CD14-positive monocyte (primary cell): ENCODE data around the gene AKAP8L. TPM values are rescaled to one million over a fixed set of nuclear protein-coding genes. Genes with fewer than 3 reads are reported as not detected.

ENCODE experiments used
- DNase-seq, 3 donors: peaks; one replicate each; pipeline ENCODE4 v3.0.0-alpha.2; 2011 to 2022
- H2AFZ ChIP-seq: 2 replicates; pipeline ENCODE4 v1.6.0; 2012; ENCODE audit warnings: mild to moderate bottlenecking, low read depth, low read length, inconsistent platforms; ENCODE audit not compliant: insufficient read depth, poor library complexity, severe bottlenecking
- H3K27ac ChIP-seq, 2 donors: 1 replicate in 1 of 2; 2 replicates in 1 of 2; pipeline ENCODE4 v1.5.1; 2012 to 2013; ENCODE audit warnings: low read length in 2 of 2, control low read depth in 1 of 2, inconsistent platforms in 1 of 2, low read depth in 1 of 2, mild to moderate bottlenecking in 1 of 2
- H3K27me3 ChIP-seq, 2 donors: one replicate each; pipeline versions ENCODE4 v1.6.0 to v1.6.1; 2011 to 2013; ENCODE audit warnings: low read length in 2 of 2; ENCODE audit not compliant: control insufficient read depth in 2 of 2, insufficient read depth in 2 of 2
- H3K36me3 ChIP-seq, 2 donors: replicated peaks in 1 of 2; 1 replicate in 1 of 2; 2 replicates in 1 of 2; pipeline versions ENCODE4 v1.5.1 to v1.6.1; 2012 to 2013; ENCODE audit warnings: low read length in 2 of 2, control low read depth in 1 of 2, inconsistent platforms in 1 of 2, mild to moderate bottlenecking in 1 of 2; ENCODE audit not compliant: insufficient read depth in 2 of 2, control insufficient read depth in 1 of 2
- H3K4me1 ChIP-seq, 2 donors: 1 replicate in 1 of 2; 2 replicates in 1 of 2; pipeline versions ENCODE4 v1.5.1 to v1.6.1; 2012 to 2013; ENCODE audit warnings: low read length in 2 of 2, control low read depth in 1 of 2, inconsistent platforms in 1 of 2, mild to moderate bottlenecking in 1 of 2, moderate library complexity in 1 of 2; ENCODE audit not compliant: insufficient read depth in 2 of 2, control insufficient read depth in 1 of 2
- H3K4me2 ChIP-seq: replicated peaks from 2 replicates; pipeline ENCODE3; 2012; ENCODE audit warnings: low read length, moderate library complexity, mild to moderate bottlenecking; ENCODE audit not compliant: poor library complexity, severe bottlenecking; ENCODE audit errors: extremely low read depth
- H3K4me3 ChIP-seq, 3 experiments: fragments of 200-600 bp in 1 of 3; sonication (generic) in 1 of 3; replicated peaks in 1 of 3; 1 replicate in 2 of 3; 2 replicates in 1 of 3; pipeline ENCODE4 v1.5.1; 2011 to 2013; ENCODE audit warnings: low read length in 3 of 3, mild to moderate bottlenecking in 3 of 3, control low read depth in 2 of 3, low read depth in 2 of 3, inconsistent platforms in 1 of 3, moderate library complexity in 1 of 3
- H3K79me2 ChIP-seq: 2 replicates; pipeline ENCODE4 v1.6.0; 2012; ENCODE audit warnings: mild to moderate bottlenecking, control low read depth, inconsistent platforms, low read length, moderate library complexity; ENCODE audit not compliant: insufficient read depth
- H3K9ac ChIP-seq: 2 replicates; pipeline ENCODE4 v1.6.0; 2017; ENCODE audit warnings: low read length, mild to moderate bottlenecking; ENCODE audit not compliant: insufficient read depth, poor library complexity, severe bottlenecking
- H3K9me3 ChIP-seq, 2 donors: replicated peaks in 1 of 2; 1 replicate in 1 of 2; 2 replicates in 1 of 2; pipeline versions ENCODE4 v1.5.1 to v1.6.1; 2012 to 2013; ENCODE audit warnings: low read length in 2 of 2, control low read depth in 1 of 2; ENCODE audit not compliant: control insufficient read depth in 1 of 2, insufficient read depth in 1 of 2
- H4K20me1 ChIP-seq: 2 replicates; pipeline ENCODE4 v1.6.0; 2012; ENCODE audit warnings: mild to moderate bottlenecking, low read length, control low read depth, moderate library complexity; ENCODE audit not compliant: insufficient read depth
- H3K27ac Mint-ChIP-seq, 7 donors: one replicate each; pipeline ENCODE4 v1.8.0; 2020; ENCODE audit warnings: mild to moderate bottlenecking in 7 of 7, mixed read lengths in 7 of 7, moderate library complexity in 6 of 7, inconsistent platforms in 2 of 7
- H3K27me3 Mint-ChIP-seq, 3 donors: one replicate each; pipeline ENCODE4 v1.8.0; 2021 to 2022; ENCODE audit warnings: low read depth in 3 of 3, mild to moderate bottlenecking in 3 of 3, mixed read lengths in 3 of 3, moderate library complexity in 3 of 3, inconsistent platforms in 1 of 3
- H3K36me3 Mint-ChIP-seq, 2 donors: one replicate each; pipeline ENCODE4 v1.8.0; 2020; ENCODE audit warnings: mixed read lengths in 2 of 2, inconsistent platforms in 1 of 2, mild to moderate bottlenecking in 1 of 2
- H3K4me1 Mint-ChIP-seq: one replicate; pipeline ENCODE4 v1.8.0; 2020; ENCODE audit warnings: mild to moderate bottlenecking, mixed read lengths
- H3K4me3 Mint-ChIP-seq, 2 donors: one replicate each; pipeline ENCODE4 v1.8.0; 2020; ENCODE audit warnings: mild to moderate bottlenecking in 2 of 2, mixed read lengths in 2 of 2, moderate library complexity in 1 of 2
- H3K9me3 Mint-ChIP-seq, 7 donors: one replicate each; pipeline ENCODE4 v1.8.0; 2020 to 2022; ENCODE audit warnings: mixed read lengths in 7 of 7, mild to moderate bottlenecking in 6 of 7, moderate library complexity in 6 of 7, inconsistent platforms in 2 of 7
- WGBS: methylation state at CpG from one replicate; pipeline ENCODE4 v1.1.5; 2013; ENCODE audit warnings: missing lambda C conversion rate; ENCODE audit not compliant: insufficient coverage; 5-methylcytosine and 5-hydroxymethylcytosine counted together
- intact Hi-C, 2 donors: fragments of 100-400 bp; cut with micrococcal nuclease; formaldehyde crosslinking; loops; one replicate each; pipeline versions ENCODE4 v1.15.0 to v1.15.1; 2023
- polyA plus RNA-seq, 3 donors: library from polyadenylated mRNA; depleted of rRNA in 1 of 3; unstranded in 2 of 3; stranded (reverse) in 1 of 3; fragments of 300-500 nt in 2 of 3; fragments of >200 nt in 1 of 3; fragmentation: Illumina TruSeq in 2 of 3; gene quantifications; 1 replicate in 2 of 3; 2 replicates in 1 of 3; pipeline ENCODE4 v1.2.3, GENCODE V29; 2012 to 2021
- TF ChIP-seq, protein P1 (sequence below): fragments of 200-600 bp; IDR thresholded peaks from one replicate; pipeline ENCODE4 v1.8.0; 2022; ENCODE audit warnings: antibody characterized with exemption, mild to moderate bottlenecking

AKAP8L gene
- polyA plus RNA-seq, 3 donors = 21.4 to 103 (median 39.0) TPM

DNA sequence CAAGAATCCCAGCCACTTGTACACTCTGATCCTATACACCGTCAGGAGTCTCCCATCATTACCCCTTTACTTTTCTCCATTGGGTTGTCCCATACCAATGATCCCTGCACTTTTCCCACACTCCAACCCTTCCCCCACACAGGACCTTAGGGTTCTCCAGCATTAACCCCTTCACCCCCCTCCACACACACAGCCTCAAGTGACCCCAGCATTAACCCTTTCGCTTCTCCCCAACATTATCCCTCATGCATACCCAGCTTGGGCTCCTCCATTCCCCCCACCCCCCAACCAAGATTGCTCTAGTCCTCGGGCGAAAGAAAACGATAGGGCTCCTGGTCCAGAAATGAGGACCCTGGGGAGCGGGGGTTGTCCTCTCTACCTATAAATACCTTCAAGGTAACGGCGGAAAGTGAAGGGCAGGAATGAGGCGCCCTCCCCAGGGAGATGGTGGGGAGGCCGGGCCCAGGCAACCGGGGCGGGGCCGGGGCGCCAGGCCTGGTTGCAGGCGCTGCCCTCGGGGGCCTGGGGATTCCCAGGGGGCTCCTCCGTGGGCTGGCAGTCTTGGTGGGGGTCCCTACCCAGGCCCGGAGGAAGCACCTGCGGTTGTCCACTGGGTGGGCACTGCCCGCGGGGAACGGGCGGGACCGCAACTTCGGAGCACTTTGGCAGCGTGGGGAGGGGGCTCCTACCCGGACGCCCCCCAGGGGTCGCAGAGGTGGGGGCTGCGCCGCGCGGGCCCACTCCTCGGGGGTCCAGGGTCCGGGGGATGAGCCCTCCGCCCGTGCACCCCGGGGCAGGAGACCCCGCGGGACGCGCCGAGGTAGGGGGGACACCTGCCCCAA lies 30.2 kb upstream of the AKAP8L start:
- Mint-ChIP-seq H3K4me3 (peak overlapping the region; percentile 73 to 79), H3K27ac (peak overlapping the region; percentile 34 to 74 (median 52)), H3K36me3 (peaks cover 16 to 19% of the 10 kb centered on the region in 2 donors), H3K9me3 (peaks cover 0 to 3% (median 2%) of the 10 kb centered on the region in 7 donors), H3K4me1 (peaks cover 15% of the 10 kb centered on the region), H3K27me3 (peaks cover 0 to 5% (median 0%) of the 10 kb centered on the region in 3 donors)
- Histone ChIP-seq H3K4me2 (peak overlapping the region; percentile 88), H3K36me3 (peaks cover 10 to 24% of the 10 kb centered on the region in 2 donors), H3K79me2 (no peaks in the 10 kb centered on the region), H2AFZ (peak overlapping the region; percentile 80), H3K9ac (peak overlapping the region; percentile 56), H3K4me1 (peaks cover 11 to 12% of the 10 kb centered on the region in 2 donors), H3K27me3 (no peaks in the 10 kb centered on the region), H3K27ac (no peak overlapping the region), H4K20me1 (peaks cover 4% of the 10 kb centered on the region), H3K4me3 (peak overlapping the region; percentile 43 to 76 (median 57)), H3K9me3 (no peaks in the 10 kb centered on the region)
- TF ChIP-seq, protein P1, sequence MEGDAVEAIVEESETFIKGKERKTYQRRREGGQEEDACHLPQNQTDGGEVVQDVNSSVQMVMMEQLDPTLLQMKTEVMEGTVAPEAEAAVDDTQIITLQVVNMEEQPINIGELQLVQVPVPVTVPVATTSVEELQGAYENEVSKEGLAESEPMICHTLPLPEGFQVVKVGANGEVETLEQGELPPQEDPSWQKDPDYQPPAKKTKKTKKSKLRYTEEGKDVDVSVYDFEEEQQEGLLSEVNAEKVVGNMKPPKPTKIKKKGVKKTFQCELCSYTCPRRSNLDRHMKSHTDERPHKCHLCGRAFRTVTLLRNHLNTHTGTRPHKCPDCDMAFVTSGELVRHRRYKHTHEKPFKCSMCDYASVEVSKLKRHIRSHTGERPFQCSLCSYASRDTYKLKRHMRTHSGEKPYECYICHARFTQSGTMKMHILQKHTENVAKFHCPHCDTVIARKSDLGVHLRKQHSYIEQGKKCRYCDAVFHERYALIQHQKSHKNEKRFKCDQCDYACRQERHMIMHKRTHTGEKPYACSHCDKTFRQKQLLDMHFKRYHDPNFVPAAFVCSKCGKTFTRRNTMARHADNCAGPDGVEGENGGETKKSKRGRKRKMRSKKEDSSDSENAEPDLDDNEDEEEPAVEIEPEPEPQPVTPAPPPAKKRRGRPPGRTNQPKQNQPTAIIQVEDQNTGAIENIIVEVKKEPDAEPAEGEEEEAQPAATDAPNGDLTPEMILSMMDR = no peak
- DNase-seq = no peak
- intact Hi-C loops = no loop called here
- WGBS = 11% methylated on average over 16 of the region's 43 CpGs

DNA sequence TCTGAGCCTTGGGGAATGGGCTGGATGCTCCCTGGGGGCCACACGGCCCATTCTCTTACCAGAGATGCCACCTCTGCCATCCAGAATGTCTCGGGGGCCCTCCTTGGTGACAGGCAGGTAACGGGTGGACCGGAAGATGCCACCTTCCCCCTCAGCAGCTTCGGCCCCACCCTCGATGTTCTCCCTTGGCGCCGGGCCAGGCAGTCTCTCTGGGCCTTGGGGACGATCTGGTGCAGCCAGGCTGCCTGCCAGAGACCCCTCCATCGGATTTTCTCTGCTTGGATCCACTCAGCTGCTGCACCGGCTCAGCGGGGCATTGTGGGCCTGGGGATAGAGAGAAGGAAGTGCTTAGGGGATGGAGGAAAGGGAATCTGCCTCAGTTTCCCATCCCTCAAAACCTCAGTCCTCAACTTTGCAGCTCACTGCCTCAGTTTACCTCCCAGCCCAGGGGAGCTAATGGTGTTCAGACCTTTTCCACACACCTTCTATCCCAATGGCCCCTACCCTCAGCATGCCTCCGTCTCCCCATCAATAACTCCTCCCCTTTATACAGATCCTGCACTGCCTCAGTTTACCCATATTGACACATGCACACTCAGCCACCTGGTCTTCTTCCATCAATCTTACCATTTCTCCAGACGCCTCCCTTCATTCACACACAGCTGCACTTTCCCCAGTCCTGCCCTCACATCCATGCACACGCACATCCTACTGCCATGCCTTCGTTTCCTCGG lies 29.4 kb upstream of the AKAP8L start:
- intact Hi-C loops = no loop called here
- H3K4me3 ChIP-seq = peak overlapping the region in 1 of 3 experiments; percentile 76
- peaks cover 6 to 16% of the 10 kb centered on the region in 2 donors for H3K36me3 ChIP-seq
- Mint-ChIP-seq H3K36me3 (peaks cover 9 to 12% of the 10 kb centered on the region in 2 donors), H3K27ac (peak overlapping the region in 6 of 7 donors; percentile 34 to 74 (median 49)), H3K4me1 (peaks cover 15% of the 10 kb centered on the region), H3K27me3 (peaks cover 0 to 5% (median 0%) of the 10 kb centered on the region in 3 donors), H3K4me3 (peak overlapping the region; percentile 73 to 79), H3K9me3 (peaks cover 0 to 3% (median 2%) of the 10 kb centered on the region in 7 donors)
- H3K27ac ChIP-seq = no peak overlapping the region
- peaks cover 11 to 12% of the 10 kb centered on the region in 2 donors for H3K4me1 ChIP-seq
- H3K79me2 ChIP-seq = no peaks in the 10 kb centered on the region
- no peaks in the 10 kb centered on the region for H3K9me3 ChIP-seq
- 85% methylated on average over 13 of the region's 17 CpGs for WGBS
- no peak for DNase-seq
- no peak overlapping the region for H2AFZ ChIP-seq
- H4K20me1 ChIP-seq = peaks cover 4% of the 10 kb centered on the region
- TF ChIP-seq, protein P1 = no peak
- H3K27me3 ChIP-seq = no peaks in the 10 kb centered on the region
- peak overlapping the region; percentile 88 for H3K4me2 ChIP-seq
- no peak overlapping the region for H3K9ac ChIP-seq
